ENCODE results near the gene TRAPPC3. TPM values are rescaled to one million over a fixed set of nuclear protein-coding genes. Genes with fewer than 3 reads are reported as not detected.

TRAPPC3 gene
- total and polyA plus RNA-seq, 8 donors: 45.5 to 71.4 (median 54.6) TPM

DNA sequence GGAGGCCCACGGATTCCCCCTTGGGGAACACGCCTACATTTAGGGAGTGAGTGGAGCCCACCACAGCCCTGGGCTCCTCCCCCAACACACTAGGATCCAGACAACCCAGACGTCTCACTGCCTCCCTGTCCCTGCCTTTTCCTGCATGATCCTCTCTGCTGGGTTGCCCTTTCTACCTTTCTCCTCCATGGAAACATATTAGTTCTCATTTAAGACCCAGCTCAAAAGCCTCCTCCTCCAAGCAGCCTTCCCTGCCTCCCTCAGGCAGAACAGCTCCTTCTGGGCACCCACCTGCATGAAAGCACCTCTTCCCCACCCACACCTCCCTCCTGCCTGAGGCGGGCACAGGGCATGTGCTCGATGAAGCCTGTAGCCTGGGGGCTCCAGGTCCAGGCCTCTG, 34.9 kb downstream of the TRAPPC3 start:
- ATAC-seq (no peak), DNase-seq (no peak)
- H3K9me3 ChIP-seq: no peaks in the 10 kb centered on the region
- no peaks in the 10 kb centered on the region for H3K27me3 ChIP-seq
- H3K36me3 ChIP-seq: no peaks in the 10 kb centered on the region
- TF ChIP-seq, protein P1, sequence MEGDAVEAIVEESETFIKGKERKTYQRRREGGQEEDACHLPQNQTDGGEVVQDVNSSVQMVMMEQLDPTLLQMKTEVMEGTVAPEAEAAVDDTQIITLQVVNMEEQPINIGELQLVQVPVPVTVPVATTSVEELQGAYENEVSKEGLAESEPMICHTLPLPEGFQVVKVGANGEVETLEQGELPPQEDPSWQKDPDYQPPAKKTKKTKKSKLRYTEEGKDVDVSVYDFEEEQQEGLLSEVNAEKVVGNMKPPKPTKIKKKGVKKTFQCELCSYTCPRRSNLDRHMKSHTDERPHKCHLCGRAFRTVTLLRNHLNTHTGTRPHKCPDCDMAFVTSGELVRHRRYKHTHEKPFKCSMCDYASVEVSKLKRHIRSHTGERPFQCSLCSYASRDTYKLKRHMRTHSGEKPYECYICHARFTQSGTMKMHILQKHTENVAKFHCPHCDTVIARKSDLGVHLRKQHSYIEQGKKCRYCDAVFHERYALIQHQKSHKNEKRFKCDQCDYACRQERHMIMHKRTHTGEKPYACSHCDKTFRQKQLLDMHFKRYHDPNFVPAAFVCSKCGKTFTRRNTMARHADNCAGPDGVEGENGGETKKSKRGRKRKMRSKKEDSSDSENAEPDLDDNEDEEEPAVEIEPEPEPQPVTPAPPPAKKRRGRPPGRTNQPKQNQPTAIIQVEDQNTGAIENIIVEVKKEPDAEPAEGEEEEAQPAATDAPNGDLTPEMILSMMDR (IDR thresholded peaks at IDR 0.05): no peak
- H3K4me1 ChIP-seq: peaks cover 5 to 16% of the 10 kb centered on the region in 2 donors
- H3K27ac ChIP-seq: no peak overlapping the region
- intact Hi-C loops (cut with DNase I): no loop called here
- H3K4me3 ChIP-seq: no peak overlapping the region

DNA sequence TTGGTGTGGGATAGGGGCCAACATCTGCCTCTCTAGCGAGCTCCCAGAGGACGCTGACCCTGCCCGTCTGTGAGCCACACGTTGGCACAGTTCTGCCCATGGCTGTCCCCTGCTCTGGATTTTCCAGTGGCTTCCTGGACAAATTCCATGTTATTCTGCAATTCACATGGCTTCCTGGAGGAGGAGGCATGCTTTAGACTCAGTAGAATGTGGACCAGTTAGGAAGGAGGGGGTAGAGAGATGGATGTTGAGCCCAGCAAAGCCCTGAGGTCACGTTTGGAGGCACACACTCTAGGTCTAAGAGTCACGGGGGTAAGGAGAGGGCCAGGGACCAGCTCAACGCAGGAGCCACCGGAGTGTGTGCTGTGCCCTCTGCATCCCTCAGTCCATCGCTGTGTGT, 36.5 kb downstream of the TRAPPC3 start:
- no peaks in the 10 kb centered on the region for H3K36me3 ChIP-seq
- no peaks in the 10 kb centered on the region for H3K27me3 ChIP-seq
- no peak for ATAC-seq
- peak in 1 of 4 donors; percentile 24 for DNase-seq
- H3K9me3 ChIP-seq: no peaks in the 10 kb centered on the region
- H3K4me3 ChIP-seq: no peak overlapping the region
- TF ChIP-seq, protein P1 (IDR thresholded peaks at IDR 0.05): no peak
- peaks cover 5 to 21% of the 10 kb centered on the region in 2 donors for H3K4me1 ChIP-seq
- intact Hi-C loops (cut with DNase I): no loop called here
- H3K27ac ChIP-seq: no peak overlapping the region

DNA sequence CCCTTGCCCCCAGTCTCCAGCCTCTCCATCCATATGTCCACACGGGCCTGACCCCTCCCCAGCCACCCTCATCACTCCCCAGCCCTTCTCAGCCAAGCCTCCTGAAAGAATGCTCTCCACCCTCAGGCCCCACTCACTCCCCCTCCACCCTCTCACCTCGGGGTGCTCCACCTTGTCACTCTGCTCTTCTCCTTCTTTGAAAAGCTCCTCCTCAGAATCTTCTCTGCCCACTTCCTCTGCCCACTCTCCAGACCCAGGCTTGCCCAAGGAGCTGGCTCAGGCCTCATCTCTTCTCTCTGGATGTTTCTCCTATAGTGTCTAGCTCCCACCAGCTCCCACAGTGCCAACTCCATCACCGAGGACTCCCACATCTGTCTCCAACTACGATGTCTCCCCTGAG, 38.1 kb downstream of the TRAPPC3 start:
- H3K27me3 ChIP-seq: no peaks in the 10 kb centered on the region
- TF ChIP-seq, protein P1 (IDR thresholded peaks at IDR 0.05): no peak
- no peaks in the 10 kb centered on the region for H3K36me3 ChIP-seq
- no peak for DNase-seq
- H3K4me1 ChIP-seq: peaks cover 5 to 17% of the 10 kb centered on the region in 2 donors
- no peaks in the 10 kb centered on the region for H3K9me3 ChIP-seq
- intact Hi-C loops (cut with DNase I): no loop called here
- no peak overlapping the region for H3K4me3 ChIP-seq
- no peak for ATAC-seq
- no peak overlapping the region for H3K27ac ChIP-seq

DNA sequence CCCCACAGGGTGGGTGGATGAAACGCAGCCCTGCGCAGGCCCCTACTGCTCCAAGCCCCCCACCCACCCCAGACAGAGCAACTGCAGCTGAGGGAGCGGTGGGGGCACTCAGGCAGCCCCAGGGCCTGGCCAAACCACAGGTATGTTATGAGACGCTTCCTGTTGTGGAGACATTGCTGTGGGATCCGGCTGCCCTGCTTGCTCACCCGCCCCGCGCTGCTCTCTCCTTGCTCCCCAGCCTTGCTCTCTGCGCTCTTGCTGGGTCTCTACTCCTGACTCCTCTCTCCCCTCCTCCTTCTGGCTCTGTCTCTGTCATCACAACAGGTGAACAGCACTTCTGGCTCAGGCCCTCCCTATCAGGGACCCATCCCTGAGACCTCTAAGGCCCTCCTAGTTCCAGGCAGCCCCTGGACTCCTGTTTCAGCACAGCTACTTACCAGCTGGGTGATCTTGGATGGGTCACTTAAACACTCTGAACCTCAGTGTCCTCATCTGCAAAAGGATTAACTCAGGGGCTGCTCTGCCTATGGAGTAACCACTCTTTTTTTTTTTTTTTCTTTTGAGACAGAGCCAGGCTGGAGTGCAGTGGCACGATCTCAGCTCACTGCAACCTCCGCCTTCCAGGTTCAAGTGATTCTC, 40.1 kb downstream of the TRAPPC3 start:
- ATAC-seq: peak; percentile 14

DNA sequence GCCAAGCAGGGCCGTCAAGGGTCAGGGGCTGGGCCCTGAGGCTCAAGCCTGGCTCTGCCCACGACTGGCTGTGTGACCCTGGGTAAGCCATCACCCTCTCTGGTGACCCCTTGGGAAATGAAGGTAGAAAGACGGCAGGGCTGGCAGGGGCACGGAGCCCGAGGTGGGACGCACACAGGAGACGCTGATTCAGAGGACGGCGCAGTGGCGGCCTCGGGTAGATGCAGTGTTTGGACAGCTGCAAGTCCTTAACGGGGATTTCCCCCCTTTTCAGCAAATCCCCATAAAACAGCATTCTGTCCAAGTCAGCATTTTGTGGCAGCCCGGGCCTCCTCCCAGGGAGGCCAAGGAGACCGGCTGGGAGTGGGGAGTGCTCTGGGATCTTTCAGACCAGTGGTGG, 41.0 kb downstream of the TRAPPC3 start:
- ATAC-seq (no peak), DNase-seq (no peak)
- Histone ChIP-seq H3K27me3 (no peaks in the 10 kb centered on the region), H3K27ac (no peak overlapping the region), H3K4me1 (peaks cover 0 to 8% of the 10 kb centered on the region in 2 donors), H3K9me3 (no peaks in the 10 kb centered on the region), H3K36me3 (no peaks in the 10 kb centered on the region), H3K4me3 (no peak overlapping the region)
- TF ChIP-seq, protein P1 (IDR thresholded peaks at IDR 0.05): no peak
- intact Hi-C loops (cut with DNase I): no loop called here

More for the DNA sequence above, 40.1 kb downstream of the TRAPPC3 start:
- TF ChIP-seq, protein P1 (IDR thresholded peaks at IDR 0.05): no peak
- Histone ChIP-seq H3K9me3 (no peaks in the 10 kb centered on the region), H3K4me3 (no peak overlapping the region), H3K36me3 (no peaks in the 10 kb centered on the region), H3K27me3 (no peaks in the 10 kb centered on the region), H3K4me1 (peaks cover 0 to 8% of the 10 kb centered on the region in 2 donors), H3K27ac (no peak overlapping the region)
- intact Hi-C loops (cut with DNase I): no loop called here
- DNase-seq: no peak

Measured in left lung (tissue), 10 donors.